GM18508 (cell line): ENCODE results near the gene KCND3.
"Not testable (repeated sequence)": the region's sequence is repeated elsewhere in the genome, so short reads cannot be mapped to it uniquely, and the experiment has no call there.

Experiments
- ATAC-seq: cut with Tn5 transposase; IDR thresholded peaks from one replicate; pipeline ENCODE4 v1.9.1; 2021; ENCODE audit warnings: moderate number of reproducible peaks; ENCODE audit not compliant: insufficient read depth, unreplicated experiment

KCND3 gene

DNA sequence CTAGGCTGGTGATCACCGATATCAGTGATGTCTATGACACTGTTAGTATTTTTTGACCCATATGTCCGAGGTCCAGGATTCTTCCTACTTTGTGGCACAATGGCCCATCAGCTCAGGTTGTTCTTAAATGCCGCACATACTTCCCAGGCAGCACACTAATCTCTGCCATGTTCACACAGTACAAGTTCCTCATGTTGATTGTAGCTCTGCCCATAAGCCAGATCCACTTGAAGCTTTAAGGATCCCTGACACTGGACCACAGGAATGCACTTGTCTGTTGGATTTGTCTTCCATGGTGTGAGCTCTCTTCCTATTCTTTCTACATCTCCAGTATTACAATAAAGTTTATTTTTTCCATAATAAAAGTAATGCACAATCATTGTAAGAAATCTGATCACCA, 164.3 kb downstream of the KCND3 start:
- no peak for ATAC-seq

DNA sequence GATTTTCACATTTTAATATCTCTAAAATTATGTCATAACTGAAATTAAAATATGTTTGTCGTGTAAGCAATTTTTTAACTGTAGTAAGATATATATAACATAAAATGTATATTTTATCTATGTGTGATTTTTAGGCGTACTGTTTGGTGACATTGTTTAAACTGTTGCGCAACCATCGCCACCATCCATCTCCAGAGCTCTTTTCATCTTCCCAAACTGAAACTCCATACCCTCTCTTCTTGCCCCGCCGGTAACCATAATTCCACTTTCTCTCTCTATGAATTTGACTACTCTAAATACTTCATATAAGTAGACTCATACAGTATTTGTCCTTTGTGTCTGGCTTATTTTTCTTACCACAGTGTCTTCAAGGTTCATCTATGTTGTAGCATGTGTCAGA, 167.3 kb downstream of the KCND3 start:
- ATAC-seq, result no peak

DNA sequence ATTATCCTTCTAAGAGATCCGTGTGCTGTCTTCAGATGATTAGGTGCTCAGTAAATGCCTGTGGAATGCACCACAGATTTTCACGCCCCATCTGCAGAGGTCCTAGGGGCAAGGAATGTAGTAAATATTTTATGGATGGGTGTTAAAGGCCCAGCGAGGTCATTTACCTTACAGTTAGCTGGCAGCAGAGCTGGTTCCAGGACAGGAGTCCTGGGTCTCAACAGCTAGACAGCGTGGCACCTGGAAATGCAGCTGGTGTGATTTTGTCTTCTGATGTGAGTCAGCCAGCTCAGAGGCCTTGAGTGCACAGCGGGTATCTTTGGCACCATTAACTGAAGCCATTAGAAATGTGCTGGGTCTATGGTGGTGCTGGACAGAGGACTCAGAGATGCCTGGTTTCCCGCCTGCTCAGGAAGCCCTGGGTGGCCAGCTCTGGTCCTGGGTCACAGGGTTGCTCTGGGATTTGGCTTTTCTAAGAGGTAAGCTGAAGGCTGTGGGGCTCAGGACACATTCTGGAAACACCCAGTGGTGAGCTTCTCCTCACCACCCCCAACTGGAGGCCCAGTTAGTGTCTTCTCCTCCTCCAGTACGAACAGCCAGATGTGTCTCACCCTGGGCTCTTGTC, 168.2 kb downstream of the KCND3 start:
- ATAC-seq, result no peak

DNA sequence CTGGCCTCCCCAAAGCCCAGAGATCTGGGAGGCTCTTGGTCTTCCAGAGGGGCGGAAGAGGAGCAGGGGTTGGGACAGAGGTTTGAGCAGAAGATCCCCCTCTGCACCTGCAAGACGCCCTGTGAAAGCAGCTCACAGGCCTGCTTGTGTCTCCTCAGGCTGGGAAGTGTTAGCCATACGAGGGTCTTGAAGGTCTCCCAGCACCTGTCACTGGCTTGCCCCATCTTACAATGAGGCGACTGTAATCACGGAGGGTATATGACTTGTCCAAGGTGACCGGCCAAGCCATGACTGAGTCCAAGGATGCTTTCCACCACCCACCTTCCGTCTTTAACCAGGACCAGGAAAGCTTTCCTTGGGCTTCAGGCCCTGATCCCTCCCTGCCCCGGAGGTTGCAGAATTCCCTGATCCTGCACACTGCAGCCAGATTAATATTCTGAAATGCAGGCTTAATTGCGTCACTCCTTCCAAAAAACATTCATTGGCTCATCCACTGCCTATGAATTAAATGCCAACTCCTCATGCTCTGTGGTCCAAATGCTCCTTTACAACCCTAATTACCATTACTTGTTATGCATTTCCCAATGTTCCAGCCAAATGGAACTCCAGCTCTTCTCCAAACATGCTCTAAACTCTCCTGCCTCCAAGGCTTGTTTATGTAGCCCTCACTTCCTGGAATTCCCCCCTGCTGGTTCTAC, 169.8 kb downstream of the KCND3 start:
- no peak for ATAC-seq

DNA sequence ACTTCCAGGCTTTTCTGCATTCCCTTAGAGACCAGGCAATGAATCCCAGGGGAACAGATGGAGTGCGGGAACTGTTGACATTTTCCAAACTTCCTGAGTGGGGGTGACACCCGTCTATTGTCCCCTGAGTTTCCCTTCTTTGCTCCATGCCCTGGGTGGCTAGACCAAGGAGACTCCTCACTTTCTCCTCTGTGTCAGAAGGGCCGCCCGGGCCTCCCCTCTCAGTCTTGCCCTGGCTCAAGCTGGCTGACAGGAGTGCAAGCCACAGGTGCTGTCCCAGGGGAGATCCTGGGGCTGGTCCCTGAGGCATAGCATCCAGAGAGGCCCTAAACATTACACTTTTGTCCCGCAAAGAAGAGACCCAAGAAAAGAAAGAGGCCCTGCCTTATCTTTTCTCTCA, 170.9 kb downstream of the KCND3 start:
- no peak for ATAC-seq

DNA sequence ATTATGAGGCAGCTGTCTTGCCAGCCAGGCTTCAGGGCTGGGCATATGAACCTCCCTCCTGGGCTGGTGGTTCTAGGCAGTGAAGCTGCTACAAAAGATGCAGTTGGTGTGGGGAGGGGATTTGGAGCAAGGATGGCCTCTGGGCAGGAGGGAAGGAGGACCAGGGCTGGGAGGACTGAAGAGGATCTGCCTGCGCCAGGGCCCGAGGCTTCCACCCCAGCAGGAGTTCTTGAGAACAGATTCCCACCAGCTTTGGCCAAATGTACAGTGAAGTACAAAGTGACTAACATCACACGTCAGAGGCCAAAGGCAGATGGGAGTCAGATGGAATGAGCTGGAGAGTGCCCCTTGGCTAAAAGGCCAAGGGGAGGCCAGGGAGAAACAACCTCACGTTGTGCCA, 171.4 kb downstream of the KCND3 start:
- ATAC-seq, result no peak

DNA sequence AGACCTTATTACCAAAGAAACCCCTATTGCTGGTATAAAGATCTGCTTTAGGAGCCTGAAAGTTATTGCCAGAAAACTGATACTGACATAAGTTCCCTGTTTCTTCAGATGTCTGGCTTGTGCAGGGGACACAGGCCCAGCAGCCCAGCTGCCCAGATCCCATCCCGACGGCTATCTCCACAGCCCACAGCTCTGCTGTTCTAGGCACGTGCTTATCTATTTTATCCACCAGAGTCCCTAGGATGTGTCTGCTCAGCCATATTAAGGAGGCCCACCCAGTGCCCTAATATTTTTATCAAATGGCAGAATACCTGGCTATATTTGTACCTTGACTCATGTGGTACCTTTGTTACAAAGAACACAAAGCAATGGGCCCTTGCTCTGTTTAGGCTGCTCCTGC, 174.8 kb downstream of the KCND3 start:
- no peak for ATAC-seq

DNA sequence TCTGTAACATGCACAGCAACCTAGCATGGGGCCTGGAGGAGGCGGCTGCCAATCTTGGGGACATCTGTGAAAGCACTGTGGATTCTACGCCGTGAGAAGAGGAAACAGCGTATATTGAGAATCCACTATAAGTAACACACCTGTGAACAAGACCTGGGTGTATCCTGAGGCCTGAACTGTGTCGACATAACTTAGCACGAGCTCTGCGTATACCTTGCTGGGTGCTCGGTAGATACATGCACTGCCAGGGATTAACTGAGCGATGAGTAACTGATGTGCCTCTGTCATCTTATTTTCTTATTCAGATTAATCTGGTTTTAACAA, 175.2 kb downstream of the KCND3 start:
- ATAC-seq, result no peak

DNA sequence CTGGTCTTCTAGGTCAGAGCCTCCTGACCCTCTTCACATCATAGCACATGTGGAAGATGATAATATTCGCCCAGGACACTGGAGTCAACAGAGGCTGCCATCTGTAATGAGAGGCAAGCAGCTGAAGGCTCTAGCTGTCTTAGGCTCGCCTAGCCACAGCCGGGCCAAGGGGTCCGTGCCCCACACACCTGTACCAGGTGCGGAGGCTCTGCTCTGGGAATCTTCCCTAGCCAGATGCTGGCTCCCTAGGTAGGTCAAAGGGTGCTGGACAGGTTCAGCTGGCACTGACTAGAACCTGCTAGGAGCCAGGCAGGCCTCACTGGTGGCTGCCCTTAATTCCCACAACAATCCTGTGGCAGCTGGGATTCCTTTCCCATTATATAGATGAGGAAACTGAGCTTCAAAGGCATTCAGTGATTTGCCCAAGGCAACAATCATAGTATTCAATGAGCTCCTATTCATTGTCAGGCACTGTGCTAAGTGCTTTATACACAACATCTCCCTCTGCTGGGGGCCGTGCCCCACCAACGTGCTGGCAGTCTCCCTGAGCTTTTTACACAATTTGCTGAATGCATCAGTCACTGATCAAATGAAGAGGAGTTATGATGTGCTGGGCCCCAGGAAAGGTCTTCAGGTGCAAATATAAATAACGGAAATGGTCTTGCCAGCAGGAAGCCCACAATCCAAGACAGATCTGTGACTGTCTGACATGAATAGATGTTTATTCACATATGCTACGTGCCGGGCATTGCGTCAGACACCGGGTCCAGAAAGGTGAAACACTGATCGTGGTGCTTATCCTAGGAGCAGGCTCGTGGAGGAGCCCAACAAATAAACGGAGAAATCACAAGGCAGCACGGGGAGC, 175.8 kb downstream of the KCND3 start:
- no peak for ATAC-seq

DNA sequence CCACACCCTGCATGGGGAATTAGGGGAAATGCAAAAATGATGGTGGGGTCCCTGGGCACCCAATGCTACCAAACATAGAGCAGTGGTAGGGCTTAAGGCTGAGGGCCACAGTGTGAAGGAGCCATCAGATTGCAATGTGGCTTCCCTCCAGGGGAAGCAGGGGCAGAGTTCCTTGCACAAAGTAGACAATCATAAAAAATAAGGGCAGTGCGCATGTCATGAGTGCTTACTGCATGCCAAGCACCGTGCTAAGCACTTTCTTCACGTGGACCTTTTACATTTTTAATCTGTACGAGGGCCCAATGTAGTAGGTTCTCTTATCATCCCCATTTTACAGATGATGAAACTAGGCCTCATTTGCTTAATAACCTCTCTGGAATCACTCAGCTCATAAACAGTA, 177.2 kb downstream of the KCND3 start:
- no peak for ATAC-seq

DNA sequence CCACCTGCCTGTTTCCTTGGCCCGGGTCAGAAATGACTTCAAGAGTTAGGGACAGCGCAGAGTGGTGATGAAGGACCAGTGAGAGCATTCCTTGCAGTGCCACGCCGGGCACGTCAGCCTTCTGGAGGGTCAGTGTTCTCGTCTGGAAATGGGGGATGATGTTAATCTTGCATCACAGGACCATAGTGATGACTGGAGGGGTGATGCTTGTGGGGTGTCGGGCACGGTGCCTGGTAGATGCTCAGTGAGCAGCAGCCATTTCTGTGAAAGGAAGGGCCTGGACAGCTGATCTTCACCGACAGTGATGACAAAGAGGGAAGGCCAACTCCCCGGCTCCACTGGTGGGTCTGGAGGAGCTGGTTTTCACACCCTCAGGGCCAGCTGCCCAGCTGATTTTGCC, 177.6 kb downstream of the KCND3 start:
- ATAC-seq, result no peak

DNA sequence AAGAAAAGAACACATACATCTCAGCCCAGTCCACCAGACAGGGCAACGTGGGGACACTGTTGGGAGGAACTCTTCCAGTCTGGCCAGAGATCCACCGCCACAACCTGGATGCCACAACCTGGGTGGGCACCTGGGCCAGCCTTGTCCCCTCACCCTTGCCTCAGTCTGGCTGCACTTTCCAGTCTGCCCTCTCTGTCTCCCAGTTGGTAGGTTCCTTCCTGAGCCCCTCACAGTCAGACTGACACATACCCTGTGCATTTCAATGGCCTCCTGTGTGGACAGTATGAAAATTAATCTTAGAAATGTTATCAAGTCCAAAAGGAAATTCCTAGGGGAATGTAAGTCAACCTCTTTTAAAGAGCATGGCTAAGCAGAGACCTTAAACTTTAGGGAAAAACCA, 184.2 kb downstream of the KCND3 start:
- ATAC-seq, result no peak

DNA sequence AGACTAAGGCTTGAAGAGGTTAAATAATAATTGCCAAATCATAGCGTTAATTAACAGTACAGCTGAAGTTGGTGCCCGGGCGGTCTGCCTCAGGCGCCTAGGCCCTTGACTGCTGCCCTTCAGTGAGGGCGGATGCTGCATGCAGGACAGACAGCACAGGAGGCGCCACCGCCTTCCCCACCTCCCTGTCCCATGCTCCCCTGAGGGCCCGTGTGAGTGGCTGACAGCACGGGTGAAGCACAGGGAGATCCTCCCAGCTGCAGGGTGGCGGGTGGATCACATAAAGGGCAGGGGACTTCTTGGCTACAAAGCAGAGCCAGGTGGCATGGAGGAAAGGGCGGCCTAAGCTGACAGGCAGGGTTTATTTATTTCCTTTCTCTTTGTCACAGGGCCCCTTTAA, 184.7 kb downstream of the KCND3 start:
- no peak for ATAC-seq

DNA sequence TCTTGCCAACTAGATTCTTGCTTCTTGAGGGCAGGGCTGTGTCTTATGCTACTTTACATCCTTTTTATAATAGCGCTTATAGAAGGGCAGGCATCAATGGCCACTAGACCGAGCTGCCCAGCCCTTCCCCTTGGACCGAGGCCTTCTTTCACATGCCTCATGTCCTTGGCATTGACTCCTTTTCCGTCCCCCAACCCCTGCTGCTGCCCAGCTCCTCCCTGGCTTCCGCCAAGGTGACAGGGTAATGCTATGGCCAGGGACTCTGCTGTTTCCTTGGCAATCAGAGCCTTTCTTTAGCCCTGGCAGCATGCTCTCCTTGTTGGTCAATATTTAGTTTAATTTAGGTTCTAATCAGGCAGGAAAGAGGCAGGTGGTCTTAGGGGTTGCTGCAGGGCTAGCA, 185.5 kb downstream of the KCND3 start:
- no peak for ATAC-seq

DNA sequence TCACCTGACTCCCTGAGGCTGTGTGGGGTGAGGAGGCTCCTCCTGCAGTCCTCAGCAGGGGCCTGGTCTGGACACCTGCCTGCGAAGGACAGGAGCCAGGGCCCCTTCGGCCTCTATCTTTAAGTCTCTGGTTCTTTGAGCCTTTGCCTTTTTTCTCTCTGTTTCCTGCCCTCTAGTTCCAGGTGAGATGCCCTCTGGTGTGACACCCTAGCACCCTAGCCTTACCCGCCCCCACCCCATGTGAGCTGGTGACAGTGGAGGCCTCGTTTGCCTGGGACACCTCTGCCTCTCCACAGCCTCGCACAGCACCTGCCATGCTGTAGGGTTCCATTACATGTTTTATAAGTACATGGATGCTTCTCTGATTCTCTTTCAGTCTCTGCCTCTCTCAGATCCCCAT, 186.5 kb downstream of the KCND3 start:
- ATAC-seq, result no peak

DNA sequence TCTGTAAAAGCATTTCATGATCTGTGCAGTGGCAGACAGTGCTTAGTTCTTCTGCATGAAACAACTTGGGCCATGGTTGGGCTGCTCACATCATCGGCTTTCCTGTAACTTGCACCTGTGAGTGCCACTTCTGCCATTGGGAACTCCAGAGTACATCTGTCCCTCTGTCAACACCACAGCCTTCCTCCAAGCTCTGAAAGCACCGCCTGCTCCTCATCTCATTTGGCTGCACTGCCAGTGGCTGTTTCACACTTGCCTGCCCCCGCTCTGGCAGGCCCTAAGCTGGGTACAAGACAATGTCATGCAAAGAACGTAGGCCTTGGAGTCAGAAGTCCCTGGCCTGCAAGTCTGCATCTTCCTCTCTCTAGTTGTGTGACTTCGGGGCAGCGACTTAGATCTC, 187.4 kb downstream of the KCND3 start:
- ATAC-seq, result no peak

DNA sequence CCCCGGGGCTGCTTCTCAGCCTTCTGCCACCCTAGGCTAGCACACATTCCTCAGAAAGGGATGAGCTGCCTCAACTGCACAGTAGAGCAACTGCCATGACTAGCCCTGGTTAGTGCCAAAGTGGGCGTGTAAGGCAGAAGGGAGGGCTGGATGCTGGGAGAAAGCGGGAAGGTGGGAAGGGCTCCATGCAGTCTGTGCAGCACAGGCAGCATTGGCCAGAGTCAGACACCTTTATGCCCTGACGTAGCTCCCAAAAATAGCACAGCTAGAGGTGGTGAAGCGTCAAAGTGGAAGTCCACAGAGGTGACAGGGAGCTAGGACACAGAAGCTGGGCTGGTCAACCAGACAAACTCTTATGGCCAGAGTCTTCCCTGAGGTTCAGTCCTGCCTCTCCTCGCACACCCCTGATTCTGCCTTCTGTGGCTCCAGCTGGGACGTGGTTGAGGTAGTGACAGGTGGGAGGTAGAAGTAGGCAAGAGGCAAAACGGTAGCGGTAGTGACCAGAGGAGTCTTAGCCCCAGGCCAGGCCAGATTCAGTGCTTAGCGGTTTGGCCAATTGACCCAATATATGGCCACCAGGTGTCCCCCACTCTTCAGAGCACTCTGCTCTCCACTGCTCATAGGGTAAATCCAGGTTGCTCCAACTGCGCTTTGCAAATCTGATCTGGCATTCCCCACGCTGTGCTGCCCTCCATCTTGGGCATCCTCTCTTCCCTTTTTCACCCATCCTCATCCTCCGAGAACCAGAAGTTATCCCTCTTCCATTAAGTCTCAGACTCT, 188.2 kb downstream of the KCND3 start:
- no peak for ATAC-seq

DNA sequence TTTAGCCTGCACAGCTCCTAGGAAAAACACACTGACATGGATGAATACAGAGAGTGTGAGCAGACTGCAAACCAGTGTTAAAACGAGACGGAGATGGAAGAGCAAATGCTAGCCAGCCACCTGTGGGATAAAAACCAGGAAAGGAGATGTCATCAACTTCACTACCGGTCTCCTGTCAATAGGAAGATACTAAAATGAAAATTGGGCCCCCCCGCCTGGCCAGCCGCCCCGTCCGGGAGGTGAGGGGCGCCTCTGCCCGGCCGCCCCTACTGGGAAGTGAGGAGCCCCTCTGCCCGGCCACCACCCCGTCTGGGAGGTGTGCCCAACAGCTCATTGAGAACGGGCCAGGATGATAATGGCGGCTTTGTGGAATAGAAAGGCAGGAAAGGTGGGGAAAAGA, 189.7 kb downstream of the KCND3 start:
- not testable (repeated sequence) for ATAC-seq

DNA sequence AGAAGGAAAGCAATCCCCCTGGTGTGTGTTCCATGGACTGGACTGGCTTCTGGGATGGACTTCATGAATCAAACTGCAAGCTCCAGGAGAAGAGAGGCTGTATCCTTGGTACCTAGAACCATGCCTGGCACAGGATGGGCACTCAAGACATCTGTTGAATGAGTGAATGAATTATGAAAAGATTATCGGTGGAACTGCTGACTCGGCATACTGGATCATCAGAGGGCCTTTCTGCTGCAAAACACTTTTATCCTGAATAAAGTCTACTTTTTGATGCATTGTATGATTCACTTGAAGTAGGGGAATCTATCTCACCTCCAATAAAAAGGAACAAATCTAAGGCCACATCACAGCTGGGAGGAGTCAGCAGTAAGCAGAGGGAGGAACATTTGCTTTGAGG, 190.9 kb downstream of the KCND3 start:
- ATAC-seq, result no peak

DNA sequence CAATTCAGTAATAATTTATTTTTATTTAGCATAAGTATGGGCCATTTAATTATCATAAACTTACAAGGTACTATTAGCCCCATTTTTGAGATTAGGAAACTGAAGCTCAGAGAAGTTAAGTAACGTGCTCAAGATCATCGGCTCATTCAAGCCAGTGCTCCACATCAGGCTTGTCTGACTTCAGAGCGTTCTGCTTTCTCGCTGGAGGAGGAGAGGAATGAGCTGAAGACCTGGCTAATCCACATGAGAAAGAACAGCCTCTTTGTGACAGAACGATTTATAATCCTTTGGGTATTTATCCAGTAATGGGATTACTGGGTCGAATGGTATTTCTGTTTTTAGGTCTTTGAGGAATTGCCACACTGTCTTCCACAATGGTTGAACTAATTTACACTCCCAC, 194.1 kb downstream of the KCND3 start:
- ATAC-seq, result no peak

DNA sequence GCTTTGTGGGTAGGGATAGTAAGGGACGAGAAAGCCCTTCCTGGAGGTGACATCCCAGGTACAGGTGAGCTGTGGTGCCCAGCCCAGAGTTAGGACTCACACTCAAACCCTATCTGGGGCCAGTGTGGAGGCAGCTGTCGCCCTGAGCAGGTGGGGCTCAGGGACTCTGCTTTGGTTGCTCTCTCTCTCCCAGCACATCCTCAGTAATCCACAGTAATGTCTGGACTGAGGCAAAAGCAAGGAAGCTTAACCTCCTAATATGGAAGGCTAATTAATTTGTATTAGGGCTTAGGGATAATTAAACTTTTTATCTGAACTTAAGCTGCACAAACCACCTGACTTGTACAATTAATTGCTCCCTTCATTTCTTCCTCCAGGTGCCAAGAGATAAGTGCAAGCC, 195.5 kb downstream of the KCND3 start:
- ATAC-seq, result no peak
